ENCODE measurements around the gene APOE. TPM values are rescaled to one million over a fixed set of nuclear protein-coding genes. Genes with fewer than 3 reads are reported as not detected.

Gene APOE
- total RNA-seq, 1 experiment from 2014 or later = 530 TPM

GRCh38 chr19:44927746-44928145, 22.1 kb downstream of the APOE start:
- no peak overlapping the region for H4K91ac ChIP-seq (ENCODE audit: insufficient read length, low read depth, low read length)
- no peak overlapping the region for H3K27ac Mint-ChIP-seq
- no peak overlapping the region for H3K4ac ChIP-seq (ENCODE audit: low read depth, low read length)
- H3K9me3 ChIP-seq (ENCODE audit: control insufficient read depth, low read depth, low read length) = no peaks in the 10 kb centered on the region
- no peak overlapping the region for H3K23ac ChIP-seq (ENCODE audit: insufficient read length, low read depth, low read length)
- no peak overlapping the region for H2BK12ac ChIP-seq (ENCODE audit: insufficient read length, low read depth, low read length)
- no peaks in the 10 kb centered on the region for H3K79me2 ChIP-seq (ENCODE audit: insufficient read depth, low read length)
- H3K9me3 Mint-ChIP-seq = peaks cover 0 to 3% of the 10 kb centered on the region in 2 experiments; a peak in 1 of 5 replicates
- no peak overlapping the region for H2BK15ac ChIP-seq (ENCODE audit: low read depth, low read length)
- H2AFZ ChIP-seq (ENCODE audit: low read length) = no peak overlapping the region
- H3K14ac ChIP-seq (ENCODE audit: insufficient read depth, low read length) = no peak overlapping the region
- H2AK5ac ChIP-seq (ENCODE audit: insufficient read length, low read length) = no peak overlapping the region
- peaks cover 14 to 19% of the 10 kb centered on the region in 2 experiments for H3K4me1 Mint-ChIP-seq
- TF ChIP-seq CTCF (conservative IDR thresholded peaks at IDR 0.05) = no peak
- H4K20me1 ChIP-seq (ENCODE audit: control insufficient read depth, insufficient read depth, insufficient read length) = no peaks in the 10 kb centered on the region
- H3K23me2 ChIP-seq (ENCODE audit: insufficient read length, low read depth, low read length, poor library complexity, severe bottlenecking) = no peaks in the 10 kb centered on the region
- H2BK20ac ChIP-seq (ENCODE audit: low read depth, low read length, poor library complexity, severe bottlenecking) = no peak overlapping the region
- H3K18ac ChIP-seq (ENCODE audit: insufficient read length, low read depth, low read length) = no peak overlapping the region
- H3K56ac ChIP-seq (ENCODE audit: insufficient read length, low read depth, low read length) = no peak overlapping the region
- H4K8ac ChIP-seq (replicated peaks; ENCODE audit: insufficient read length, low read depth, low read length) = no peak overlapping the region
- no peak overlapping the region for H3K27ac ChIP-seq (ENCODE audit: insufficient read length, low read depth, low read length)
- no peak overlapping the region for H3T11ph ChIP-seq (ENCODE audit: low read length)
- no CpG with 5 or more reads among the region's 5 CpGs for WGBS (ENCODE audit: extremely low coverage, insufficient read length, low lambda C conversion rate)
- H3K27me3 Mint-ChIP-seq (ENCODE audit: low read depth) = peaks cover 38% of the 10 kb centered on the region
- H3K4me3 Mint-ChIP-seq = no peak overlapping the region
- H3K9ac ChIP-seq (ENCODE audit: extremely low read depth, insufficient read length, low read length) = no peak overlapping the region
- H4K5ac ChIP-seq (ENCODE audit: insufficient read length, low read depth, low read length) = no peak overlapping the region
- no peaks in the 10 kb centered on the region for H3K79me1 ChIP-seq (ENCODE audit: insufficient read depth, low read depth, low read length, poor library complexity, severe bottlenecking)
- no peak for DNase-seq
- no peaks in the 10 kb centered on the region for H3K27me3 ChIP-seq (ENCODE audit: insufficient read depth, low read length)
- H2BK120ac ChIP-seq (ENCODE audit: low read depth, low read length, poor library complexity, severe bottlenecking) = no peak overlapping the region
- H2BK5ac ChIP-seq (ENCODE audit: insufficient read length, low read length) = no peak overlapping the region
- H3K4me2 ChIP-seq (ENCODE audit: insufficient read depth, insufficient read length, low read length) = no peak overlapping the region
- no peaks in the 10 kb centered on the region; the same call in 1 of the 2 replicates for H3K4me1 ChIP-seq (ENCODE audit: insufficient read depth, low read length)
- H3K36me3 Mint-ChIP-seq (ENCODE audit: insufficient read depth in 1 of 3, low read depth in 3 of 3) = peaks cover 0 to 2% (median 0%) of the 10 kb centered on the region in 3 experiments; a peak in 2 of 7 replicates
